ENCODE data around the gene OR6F1. TPM values are rescaled to one million over a fixed set of nuclear protein-coding genes. Genes with fewer than 3 reads are reported as not detected.
"Not testable (repeated sequence)": the region's sequence is repeated elsewhere in the genome, so short reads cannot be mapped to it uniquely, and the experiment has no call there.

OR6F1 gene
- polyA plus RNA-seq, 2 of the 4 experiments (the other 2 are of a cell fraction), result not detected

DNA sequence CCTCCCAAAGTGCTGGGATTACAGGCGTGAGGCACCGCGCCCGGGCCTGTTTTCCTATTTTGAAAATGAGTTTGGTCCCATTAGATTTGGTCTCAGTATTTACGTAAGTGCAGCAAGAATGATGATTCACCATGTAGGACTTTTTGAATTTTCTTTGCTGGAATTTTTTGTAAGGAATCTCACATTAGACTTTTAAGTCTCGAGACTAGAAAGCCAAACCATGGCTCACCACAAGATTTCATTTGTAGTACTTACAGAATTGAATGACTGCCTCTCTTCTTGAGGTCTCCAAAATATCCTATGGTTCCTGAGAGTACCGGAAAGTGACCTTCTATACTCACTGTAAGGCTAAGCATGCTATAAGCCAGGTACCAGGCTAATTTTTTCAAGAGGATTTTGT, 31.2 kb upstream of the OR6F1 start:
- H3K4me2 ChIP-seq, result no peak overlapping the region
- TF ChIP-seq SREBF2 (IDR thresholded peaks at IDR 0.05) (no peak), EHF (CRISPR knock-in tag; IDR thresholded peaks at IDR 0.05) (no peak), ZC3H11A (IDR thresholded peaks at IDR 0.05) (no peak), FOSL2 (IDR thresholded peaks at IDR 0.05) (no peak), FOSL2 (CRISPR knock-in tag; IDR thresholded peaks at IDR 0.05) (no peak), HOXA7 (CRISPR knock-in tag; IDR thresholded peaks at IDR 0.05) (no peak), CTCF (IDR thresholded peaks at IDR 0.05) (no peak), KDM5A (IDR thresholded peaks at IDR 0.05) (no peak)
- TF ChIP-seq, protein P1, sequence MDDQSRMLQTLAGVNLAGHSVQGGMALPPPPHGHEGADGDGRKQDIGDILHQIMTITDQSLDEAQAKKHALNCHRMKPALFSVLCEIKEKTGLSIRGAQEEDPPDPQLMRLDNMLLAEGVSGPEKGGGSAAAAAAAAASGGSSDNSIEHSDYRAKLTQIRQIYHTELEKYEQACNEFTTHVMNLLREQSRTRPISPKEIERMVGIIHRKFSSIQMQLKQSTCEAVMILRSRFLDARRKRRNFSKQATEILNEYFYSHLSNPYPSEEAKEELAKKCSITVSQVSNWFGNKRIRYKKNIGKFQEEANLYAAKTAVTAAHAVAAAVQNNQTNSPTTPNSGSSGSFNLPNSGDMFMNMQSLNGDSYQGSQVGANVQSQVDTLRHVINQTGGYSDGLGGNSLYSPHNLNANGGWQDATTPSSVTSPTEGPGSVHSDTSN (IDR thresholded peaks at IDR 0.05), result no peak
- ATAC-seq (no peak), FAIRE-seq (no peak), DNase-seq (ENCODE audit: low read depth in 1 of 2, low spot score in 1 of 2) (no peak)
- POLR2A ChIA-PET, result no interaction called here
- 20% methylated on average over 7 of the region's 7 CpGs for WGBS (ENCODE audit: missing lambda C conversion rate)
- H3K9me3 ChIP-seq, result peaks cover 4% of the 10 kb centered on the region; the same call in 1 of the 3 replicates
- no peak overlapping the region for H3K27ac ChIP-seq
- CTCF ChIA-PET, result no interaction called here
- H3K4me3 ChIP-seq, result no peak overlapping the region
- no peaks in the 10 kb centered on the region for H3K4me1 ChIP-seq

- H3K4me3 ChIP-seq, result no peak overlapping the region
- no peak overlapping the region for H3K4me2 ChIP-seq
- no peak for DNase-seq (ENCODE audit: low read depth in 1 of 2, low spot score in 1 of 2)
- no peak for FAIRE-seq
- POLR2A ChIA-PET, result no interaction called here
- ATAC-seq, result no peak
- 17% methylated on average over 3 of the region's 3 CpGs for WGBS (ENCODE audit: missing lambda C conversion rate)
- H3K27ac ChIP-seq, result no peak overlapping the region
- CTCF ChIA-PET, result no interaction called here
- peaks cover 4% of the 10 kb centered on the region; the same call in 1 of the 3 replicates for H3K9me3 ChIP-seq
- H3K4me1 ChIP-seq, result no peaks in the 10 kb centered on the region
- TF ChIP-seq BCL3 (IDR thresholded peaks at IDR 0.05), result no peak
- TF ChIP-seq JUN (IDR thresholded peaks at IDR 0.05), result no peak
- no peak for TF ChIP-seq RNF2 (IDR thresholded peaks at IDR 0.05; ENCODE audit: borderline replicate concordance, low read depth)
- no peak for TF ChIP-seq NPAS2 (CRISPR knock-in tag; IDR thresholded peaks at IDR 0.05; ENCODE audit: borderline replicate concordance)
These were observed 30.0 kb upstream of the OR6F1 start for GRCh38 chr1:247746391-247746935.

- POLR2A ChIA-PET; H3K4me2 ChIP-seq; H3K4me1 ChIP-seq; H3K9me3 ChIP-seq; CTCF ChIA-PET; H3K4me3 ChIP-seq; FAIRE-seq; DNase-seq (ENCODE audit: low read depth in 1 of 2, low spot score in 1 of 2); H3K27ac ChIP-seq; ATAC-seq: not testable (repeated sequence)
- 2% methylated on average over 3 of the region's 3 CpGs for WGBS (ENCODE audit: missing lambda C conversion rate)
These were observed 25.8 kb upstream of the OR6F1 start for GRCh38 chr1:247742215-247742760.

GRCh38 chr1:247741756-247742155, 25.3 kb upstream of the OR6F1 start:
- FAIRE-seq (no peak), DNase-seq (ENCODE audit: low read depth in 1 of 2, low spot score in 1 of 2) (no peak), ATAC-seq (no peak)
- H3K9me3 ChIP-seq, result peaks cover 4% of the 10 kb centered on the region; the same call in 1 of the 3 replicates
- TF ChIP-seq ZFP36 (IDR thresholded peaks at IDR 0.05; ENCODE audit: borderline replicate concordance, partially characterized antibody), result no peak
- no peak for TF ChIP-seq NFE2L2 (conservative IDR thresholded peaks at IDR 0.05; ENCODE audit: low read length)
- TF ChIP-seq PHF8 (IDR thresholded peaks at IDR 0.05; ENCODE audit: borderline replicate concordance, low read depth), result no peak
- TF ChIP-seq FOXS1 (CRISPR knock-in tag; IDR thresholded peaks at IDR 0.05), result no peak
- TF ChIP-seq, protein P1 (IDR thresholded peaks at IDR 0.05), result no peak
- TF ChIP-seq TFCP2L1 (CRISPR knock-in tag; IDR thresholded peaks at IDR 0.05), result no peak
- no peak overlapping the region for H3K4me2 ChIP-seq
- no peak overlapping the region for H3K4me3 ChIP-seq
- ChIA-PET POLR2A (no interaction called here), CTCF (no interaction called here)
- no peak overlapping the region for H3K27ac ChIP-seq
- 2% methylated on average over 5 of the region's 5 CpGs for WGBS (ENCODE audit: missing lambda C conversion rate)
- H3K4me1 ChIP-seq, result no peaks in the 10 kb centered on the region

Measured in A549 (cell line).